WTC11 (cell line): ENCODE results near the gene NOL12. TPM values are rescaled to one million over a fixed set of nuclear protein-coding genes. Genes with fewer than 3 reads are reported as not detected.

Experiments used
- CREM ChIP-seq: sonication (generic); formaldehyde crosslinking; IDR thresholded peaks from 2 replicates; pipeline ENCODE4 v1.8.1; 2022; ENCODE audit warnings: mild to moderate bottlenecking, missing genetic modification reagents, moderate library complexity
- ELF4 ChIP-seq: sonication (generic); formaldehyde crosslinking; IDR thresholded peaks from 2 replicates; pipeline ENCODE4 v1.8.1; 2022; ENCODE audit warnings: low read depth, mild to moderate bottlenecking, moderate library complexity, missing genetic modification reagents
- FOXJ3 ChIP-seq: sonication (generic); formaldehyde crosslinking; IDR thresholded peaks from 2 replicates; pipeline ENCODE4 v1.9.0; 2021; ENCODE audit warnings: missing genetic modification reagents, mild to moderate bottlenecking, borderline replicate concordance
- FOXK1 ChIP-seq: sonication (generic); formaldehyde crosslinking; IDR thresholded peaks from 2 replicates; pipeline ENCODE4 v1.8.0; 2022; ENCODE audit warnings: mild to moderate bottlenecking, moderate library complexity, missing genetic modification reagents
- GABPB1 ChIP-seq: sonication (generic); formaldehyde crosslinking; IDR thresholded peaks from 2 replicates; pipeline ENCODE4 v1.8.1; 2023; ENCODE audit warnings: mild to moderate bottlenecking, missing genetic modification reagents
- JUN ChIP-seq: sonication (generic); formaldehyde crosslinking; IDR thresholded peaks from 2 replicates; pipeline ENCODE4 v1.8.0; 2023; ENCODE audit warnings: mild to moderate bottlenecking, missing genetic modification reagents
- NFATC4 ChIP-seq: fragments of 250-450 bp; sonication (Bioruptor Pico); IDR thresholded peaks from 2 replicates; pipeline ENCODE4 v1.9.0; 2021; ENCODE audit warnings: mild to moderate bottlenecking
- NFYB ChIP-seq: sonication (generic); formaldehyde crosslinking; conservative IDR thresholded peaks from 2 replicates; pipeline ENCODE4 v1.8.0; 2022; ENCODE audit warnings: low read depth, missing genetic modification reagents
- SMAD3 ChIP-seq: sonication (generic); formaldehyde crosslinking; IDR thresholded peaks from 2 replicates; pipeline ENCODE4 v1.8.0; 2022; ENCODE audit warnings: missing genetic modification reagents, mild to moderate bottlenecking, borderline replicate concordance
- ZNF121 ChIP-seq: sonication (generic); formaldehyde crosslinking; IDR thresholded peaks from 2 replicates; pipeline ENCODE4 v1.8.0; 2023; ENCODE audit warnings: missing genetic modification reagents
- ZNF232 ChIP-seq: sonication (generic); formaldehyde crosslinking; IDR thresholded peaks from 2 replicates; pipeline ENCODE4 v1.8.0; 2022; ENCODE audit warnings: mild to moderate bottlenecking, missing genetic modification reagents
- total RNA-seq: library from RNA; stranded (reverse); gene quantifications from 3 replicates; pipeline ENCODE4 v1.2.3, GENCODE V29; 2021
- TF ChIP-seq, protein P1 (sequence below): sonication (generic); formaldehyde crosslinking; IDR thresholded peaks from 2 replicates; pipeline ENCODE4 v1.8.0; 2023; ENCODE audit warnings: mild to moderate bottlenecking, missing genetic modification reagents
- TF ChIP-seq, protein P2 (sequence below): sonication (generic); formaldehyde crosslinking; conservative IDR thresholded peaks from 2 replicates; pipeline ENCODE4 v1.8.1; 2023; ENCODE audit warnings: mild to moderate bottlenecking, low read depth, missing genetic modification reagents, moderate library complexity
- TF ChIP-seq, protein P3 (sequence below): sonication (generic); formaldehyde crosslinking; IDR thresholded peaks from 2 replicates; pipeline ENCODE4 v1.8.0; 2023; ENCODE audit warnings: missing genetic modification reagents, mild to moderate bottlenecking, borderline replicate concordance
- TF ChIP-seq, protein P4 (sequence below): fragments of 200-600 bp; IDR thresholded peaks from 2 replicates; pipeline ENCODE4 v1.8.0; 2022; ENCODE audit warnings: antibody characterized with exemption
- TF ChIP-seq, protein P5 (sequence below): sonication (generic); formaldehyde crosslinking; IDR thresholded peaks from 2 replicates; pipeline ENCODE4 v1.8.1; 2022; ENCODE audit warnings: low read depth, mild to moderate bottlenecking, moderate library complexity, missing genetic modification reagents, borderline replicate concordance
- TF ChIP-seq, protein P6 (sequence below): sonication (generic); formaldehyde crosslinking; IDR thresholded peaks from 2 replicates; pipeline ENCODE4 v1.8.0; 2022; ENCODE audit warnings: mild to moderate bottlenecking, missing genetic modification reagents
- TF ChIP-seq, protein P7 (sequence below): sonication (generic); formaldehyde crosslinking; IDR thresholded peaks from 2 replicates; pipeline ENCODE4 v1.8.1; 2022; ENCODE audit warnings: mild to moderate bottlenecking, missing genetic modification reagents, moderate library complexity, borderline replicate concordance

Gene NOL12
- total RNA-seq, 1 experiment from 2014 or later, result 24.9 TPM

DNA sequence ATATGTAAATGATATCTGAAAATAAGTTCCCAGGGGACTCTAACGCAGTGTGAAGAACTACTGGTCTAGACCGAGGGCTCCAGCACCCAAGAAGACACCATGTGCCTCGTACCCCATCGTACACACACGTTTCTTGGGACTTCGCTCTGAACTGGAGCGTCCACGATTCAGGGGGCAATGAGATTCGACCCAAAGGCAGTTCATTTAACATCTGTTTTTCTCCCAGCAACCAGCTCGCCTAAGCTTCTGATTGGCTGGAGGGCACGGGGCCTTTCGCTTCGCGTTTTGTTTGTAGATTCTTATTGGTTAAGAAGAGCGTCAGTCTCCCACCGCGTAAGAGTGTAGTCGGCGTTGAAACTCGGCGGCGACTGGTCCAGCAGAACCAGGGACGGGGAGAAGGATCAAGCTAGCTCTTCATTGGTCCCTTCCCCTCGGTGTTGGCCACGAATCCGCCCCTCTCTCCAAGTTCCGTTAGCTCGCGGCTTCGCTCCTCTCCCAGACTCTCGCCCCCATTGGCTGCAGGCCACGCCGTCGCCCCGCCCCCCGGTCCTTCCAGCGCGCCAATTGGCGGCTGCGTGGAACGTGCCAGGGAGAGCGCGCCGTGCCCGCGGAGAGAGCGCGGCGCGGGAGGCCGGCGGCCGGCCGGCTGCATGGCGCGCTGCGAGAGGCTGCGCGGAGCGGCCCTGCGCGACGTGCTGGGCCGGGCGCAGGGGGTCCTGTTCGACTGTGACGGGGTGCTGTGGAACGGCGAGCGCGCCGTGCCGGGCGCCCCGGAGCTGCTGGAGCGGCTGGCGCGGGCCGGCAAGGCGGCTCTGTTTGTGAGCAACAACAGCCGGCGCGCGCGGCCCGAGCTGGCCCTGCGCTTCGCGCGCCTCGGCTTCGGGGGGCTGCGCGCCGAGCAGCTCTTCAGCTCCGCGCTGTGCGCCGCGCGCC lies 27.7 kb upstream of the NOL12 start, which contains the start of gene PDXP (continued):
- TF ChIP-seq, protein P1, sequence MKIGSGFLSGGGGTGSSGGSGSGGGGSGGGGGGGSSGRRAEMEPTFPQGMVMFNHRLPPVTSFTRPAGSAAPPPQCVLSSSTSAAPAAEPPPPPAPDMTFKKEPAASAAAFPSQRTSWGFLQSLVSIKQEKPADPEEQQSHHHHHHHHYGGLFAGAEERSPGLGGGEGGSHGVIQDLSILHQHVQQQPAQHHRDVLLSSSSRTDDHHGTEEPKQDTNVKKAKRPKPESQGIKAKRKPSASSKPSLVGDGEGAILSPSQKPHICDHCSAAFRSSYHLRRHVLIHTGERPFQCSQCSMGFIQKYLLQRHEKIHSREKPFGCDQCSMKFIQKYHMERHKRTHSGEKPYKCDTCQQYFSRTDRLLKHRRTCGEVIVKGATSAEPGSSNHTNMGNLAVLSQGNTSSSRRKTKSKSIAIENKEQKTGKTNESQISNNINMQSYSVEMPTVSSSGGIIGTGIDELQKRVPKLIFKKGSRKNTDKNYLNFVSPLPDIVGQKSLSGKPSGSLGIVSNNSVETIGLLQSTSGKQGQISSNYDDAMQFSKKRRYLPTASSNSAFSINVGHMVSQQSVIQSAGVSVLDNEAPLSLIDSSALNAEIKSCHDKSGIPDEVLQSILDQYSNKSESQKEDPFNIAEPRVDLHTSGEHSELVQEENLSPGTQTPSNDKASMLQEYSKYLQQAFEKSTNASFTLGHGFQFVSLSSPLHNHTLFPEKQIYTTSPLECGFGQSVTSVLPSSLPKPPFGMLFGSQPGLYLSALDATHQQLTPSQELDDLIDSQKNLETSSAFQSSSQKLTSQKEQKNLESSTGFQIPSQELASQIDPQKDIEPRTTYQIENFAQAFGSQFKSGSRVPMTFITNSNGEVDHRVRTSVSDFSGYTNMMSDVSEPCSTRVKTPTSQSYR, result no peak
- TF ChIP-seq, protein P2, sequence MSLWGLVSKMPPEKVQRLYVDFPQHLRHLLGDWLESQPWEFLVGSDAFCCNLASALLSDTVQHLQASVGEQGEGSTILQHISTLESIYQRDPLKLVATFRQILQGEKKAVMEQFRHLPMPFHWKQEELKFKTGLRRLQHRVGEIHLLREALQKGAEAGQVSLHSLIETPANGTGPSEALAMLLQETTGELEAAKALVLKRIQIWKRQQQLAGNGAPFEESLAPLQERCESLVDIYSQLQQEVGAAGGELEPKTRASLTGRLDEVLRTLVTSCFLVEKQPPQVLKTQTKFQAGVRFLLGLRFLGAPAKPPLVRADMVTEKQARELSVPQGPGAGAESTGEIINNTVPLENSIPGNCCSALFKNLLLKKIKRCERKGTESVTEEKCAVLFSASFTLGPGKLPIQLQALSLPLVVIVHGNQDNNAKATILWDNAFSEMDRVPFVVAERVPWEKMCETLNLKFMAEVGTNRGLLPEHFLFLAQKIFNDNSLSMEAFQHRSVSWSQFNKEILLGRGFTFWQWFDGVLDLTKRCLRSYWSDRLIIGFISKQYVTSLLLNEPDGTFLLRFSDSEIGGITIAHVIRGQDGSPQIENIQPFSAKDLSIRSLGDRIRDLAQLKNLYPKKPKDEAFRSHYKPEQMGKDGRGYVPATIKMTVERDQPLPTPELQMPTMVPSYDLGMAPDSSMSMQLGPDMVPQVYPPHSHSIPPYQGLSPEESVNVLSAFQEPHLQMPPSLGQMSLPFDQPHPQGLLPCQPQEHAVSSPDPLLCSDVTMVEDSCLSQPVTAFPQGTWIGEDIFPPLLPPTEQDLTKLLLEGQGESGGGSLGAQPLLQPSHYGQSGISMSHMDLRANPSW (CRISPR knock-in tag), result no peak
- TF ChIP-seq ZNF121 (CRISPR knock-in tag), result no peak
- TF ChIP-seq, protein P3, sequence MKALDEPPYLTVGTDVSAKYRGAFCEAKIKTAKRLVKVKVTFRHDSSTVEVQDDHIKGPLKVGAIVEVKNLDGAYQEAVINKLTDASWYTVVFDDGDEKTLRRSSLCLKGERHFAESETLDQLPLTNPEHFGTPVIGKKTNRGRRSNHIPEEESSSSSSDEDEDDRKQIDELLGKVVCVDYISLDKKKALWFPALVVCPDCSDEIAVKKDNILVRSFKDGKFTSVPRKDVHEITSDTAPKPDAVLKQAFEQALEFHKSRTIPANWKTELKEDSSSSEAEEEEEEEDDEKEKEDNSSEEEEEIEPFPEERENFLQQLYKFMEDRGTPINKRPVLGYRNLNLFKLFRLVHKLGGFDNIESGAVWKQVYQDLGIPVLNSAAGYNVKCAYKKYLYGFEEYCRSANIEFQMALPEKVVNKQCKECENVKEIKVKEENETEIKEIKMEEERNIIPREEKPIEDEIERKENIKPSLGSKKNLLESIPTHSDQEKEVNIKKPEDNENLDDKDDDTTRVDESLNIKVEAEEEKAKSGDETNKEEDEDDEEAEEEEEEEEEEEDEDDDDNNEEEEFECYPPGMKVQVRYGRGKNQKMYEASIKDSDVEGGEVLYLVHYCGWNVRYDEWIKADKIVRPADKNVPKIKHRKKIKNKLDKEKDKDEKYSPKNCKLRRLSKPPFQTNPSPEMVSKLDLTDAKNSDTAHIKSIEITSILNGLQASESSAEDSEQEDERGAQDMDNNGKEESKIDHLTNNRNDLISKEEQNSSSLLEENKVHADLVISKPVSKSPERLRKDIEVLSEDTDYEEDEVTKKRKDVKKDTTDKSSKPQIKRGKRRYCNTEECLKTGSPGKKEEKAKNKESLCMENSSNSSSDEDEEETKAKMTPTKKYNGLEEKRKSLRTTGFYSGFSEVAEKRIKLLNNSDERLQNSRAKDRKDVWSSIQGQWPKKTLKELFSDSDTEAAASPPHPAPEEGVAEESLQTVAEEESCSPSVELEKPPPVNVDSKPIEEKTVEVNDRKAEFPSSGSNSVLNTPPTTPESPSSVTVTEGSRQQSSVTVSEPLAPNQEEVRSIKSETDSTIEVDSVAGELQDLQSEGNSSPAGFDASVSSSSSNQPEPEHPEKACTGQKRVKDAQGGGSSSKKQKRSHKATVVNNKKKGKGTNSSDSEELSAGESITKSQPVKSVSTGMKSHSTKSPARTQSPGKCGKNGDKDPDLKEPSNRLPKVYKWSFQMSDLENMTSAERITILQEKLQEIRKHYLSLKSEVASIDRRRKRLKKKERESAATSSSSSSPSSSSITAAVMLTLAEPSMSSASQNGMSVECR (CRISPR knock-in tag), result peak; percentile 75
- no peak; the same call in 1 of the 2 replicates for TF ChIP-seq FOXK1
- TF ChIP-seq, protein P4, sequence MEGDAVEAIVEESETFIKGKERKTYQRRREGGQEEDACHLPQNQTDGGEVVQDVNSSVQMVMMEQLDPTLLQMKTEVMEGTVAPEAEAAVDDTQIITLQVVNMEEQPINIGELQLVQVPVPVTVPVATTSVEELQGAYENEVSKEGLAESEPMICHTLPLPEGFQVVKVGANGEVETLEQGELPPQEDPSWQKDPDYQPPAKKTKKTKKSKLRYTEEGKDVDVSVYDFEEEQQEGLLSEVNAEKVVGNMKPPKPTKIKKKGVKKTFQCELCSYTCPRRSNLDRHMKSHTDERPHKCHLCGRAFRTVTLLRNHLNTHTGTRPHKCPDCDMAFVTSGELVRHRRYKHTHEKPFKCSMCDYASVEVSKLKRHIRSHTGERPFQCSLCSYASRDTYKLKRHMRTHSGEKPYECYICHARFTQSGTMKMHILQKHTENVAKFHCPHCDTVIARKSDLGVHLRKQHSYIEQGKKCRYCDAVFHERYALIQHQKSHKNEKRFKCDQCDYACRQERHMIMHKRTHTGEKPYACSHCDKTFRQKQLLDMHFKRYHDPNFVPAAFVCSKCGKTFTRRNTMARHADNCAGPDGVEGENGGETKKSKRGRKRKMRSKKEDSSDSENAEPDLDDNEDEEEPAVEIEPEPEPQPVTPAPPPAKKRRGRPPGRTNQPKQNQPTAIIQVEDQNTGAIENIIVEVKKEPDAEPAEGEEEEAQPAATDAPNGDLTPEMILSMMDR, result no peak
- TF ChIP-seq CREM, result peak; percentile 45; the same call in 1 of the 2 replicates
- TF ChIP-seq, protein P5, sequence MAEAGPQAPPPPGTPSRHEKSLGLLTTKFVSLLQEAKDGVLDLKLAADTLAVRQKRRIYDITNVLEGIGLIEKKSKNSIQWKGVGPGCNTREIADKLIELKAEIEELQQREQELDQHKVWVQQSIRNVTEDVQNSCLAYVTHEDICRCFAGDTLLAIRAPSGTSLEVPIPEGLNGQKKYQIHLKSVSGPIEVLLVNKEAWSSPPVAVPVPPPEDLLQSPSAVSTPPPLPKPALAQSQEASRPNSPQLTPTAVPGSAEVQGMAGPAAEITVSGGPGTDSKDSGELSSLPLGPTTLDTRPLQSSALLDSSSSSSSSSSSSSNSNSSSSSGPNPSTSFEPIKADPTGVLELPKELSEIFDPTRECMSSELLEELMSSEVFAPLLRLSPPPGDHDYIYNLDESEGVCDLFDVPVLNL (CRISPR knock-in tag), result no peak; the same call in 1 of the 2 replicates
- TF ChIP-seq NFYB, result peak; percentile 95
- no peak for TF ChIP-seq NFATC4 (CRISPR knock-in tag)
- TF ChIP-seq GABPB1 (CRISPR knock-in tag), result no peak
- no peak for TF ChIP-seq SMAD3 (CRISPR knock-in tag)
- no peak for TF ChIP-seq ZNF232 (CRISPR knock-in tag)
- no peak for TF ChIP-seq ELF4 (CRISPR knock-in tag)
- TF ChIP-seq, protein P6, sequence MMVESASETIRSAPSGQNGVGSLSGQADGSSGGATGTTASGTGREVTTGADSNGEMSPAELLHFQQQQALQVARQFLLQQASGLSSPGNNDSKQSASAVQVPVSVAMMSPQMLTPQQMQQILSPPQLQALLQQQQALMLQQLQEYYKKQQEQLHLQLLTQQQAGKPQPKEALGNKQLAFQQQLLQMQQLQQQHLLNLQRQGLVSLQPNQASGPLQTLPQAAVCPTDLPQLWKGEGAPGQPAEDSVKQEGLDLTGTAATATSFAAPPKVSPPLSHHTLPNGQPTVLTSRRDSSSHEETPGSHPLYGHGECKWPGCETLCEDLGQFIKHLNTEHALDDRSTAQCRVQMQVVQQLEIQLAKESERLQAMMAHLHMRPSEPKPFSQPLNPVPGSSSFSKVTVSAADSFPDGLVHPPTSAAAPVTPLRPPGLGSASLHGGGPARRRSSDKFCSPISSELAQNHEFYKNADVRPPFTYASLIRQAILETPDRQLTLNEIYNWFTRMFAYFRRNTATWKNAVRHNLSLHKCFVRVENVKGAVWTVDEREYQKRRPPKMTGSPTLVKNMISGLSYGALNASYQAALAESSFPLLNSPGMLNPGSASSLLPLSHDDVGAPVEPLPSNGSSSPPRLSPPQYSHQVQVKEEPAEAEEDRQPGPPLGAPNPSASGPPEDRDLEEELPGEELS (CRISPR knock-in tag), result peak; percentile 94
- 0 out of 2 replicates have a peak, but pooled peaks have one; percentile 57 for TF ChIP-seq JUN (CRISPR knock-in tag)
- TF ChIP-seq, protein P7, sequence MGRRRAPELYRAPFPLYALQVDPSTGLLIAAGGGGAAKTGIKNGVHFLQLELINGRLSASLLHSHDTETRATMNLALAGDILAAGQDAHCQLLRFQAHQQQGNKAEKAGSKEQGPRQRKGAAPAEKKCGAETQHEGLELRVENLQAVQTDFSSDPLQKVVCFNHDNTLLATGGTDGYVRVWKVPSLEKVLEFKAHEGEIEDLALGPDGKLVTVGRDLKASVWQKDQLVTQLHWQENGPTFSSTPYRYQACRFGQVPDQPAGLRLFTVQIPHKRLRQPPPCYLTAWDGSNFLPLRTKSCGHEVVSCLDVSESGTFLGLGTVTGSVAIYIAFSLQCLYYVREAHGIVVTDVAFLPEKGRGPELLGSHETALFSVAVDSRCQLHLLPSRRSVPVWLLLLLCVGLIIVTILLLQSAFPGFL (CRISPR knock-in tag), result no peak
- TF ChIP-seq FOXJ3 (CRISPR knock-in tag), result no peak
